Kidney (tissue), 13 donors: Measurements from ENCODE around the gene MTCL3.

Source experiments
- DNase-seq, 5 donors: peaks; one replicate each; pipeline ENCODE4 v3.0.0-alpha.2; 2013 to 2020
- FAIRE-seq: peaks from 2 replicates; lab custom pipeline; 2012; peaks lifted over from hg19 to GRCh38; lab: Jason Lieb, UNC
- H3K27ac ChIP-seq, 2 donors: one replicate each; pipeline ENCODE4 v1.7.0; 2013; ENCODE audit warnings: low read depth in 2 of 2, low read length in 2 of 2, inconsistent platforms in 1 of 2
- H3K27me3 ChIP-seq: one replicate; pipeline ENCODE4 v1.7.1; 2013; ENCODE audit warnings: low read length, inconsistent platforms; ENCODE audit not compliant: control insufficient read depth, insufficient read depth
- H3K36me3 ChIP-seq, 3 donors: one replicate each; pipeline versions ENCODE4 v1.7.0 to v1.7.1; 2013; ENCODE audit warnings: low read length in 3 of 3, control low read depth in 1 of 3, inconsistent platforms in 1 of 3; ENCODE audit not compliant: insufficient read depth in 3 of 3, control insufficient read depth in 2 of 3
- H3K4me1 ChIP-seq, 3 donors: one replicate each; pipeline versions ENCODE4 v1.7.0 to v1.7.1; 2013; ENCODE audit warnings: low read length in 3 of 3, inconsistent platforms in 1 of 3, low read depth in 1 of 3; ENCODE audit not compliant: control insufficient read depth in 2 of 3, insufficient read depth in 2 of 3
- H3K4me3 ChIP-seq, 3 donors: one replicate each; pipeline versions ENCODE4 v1.7.0 to v1.8.1; 2013; ENCODE audit warnings: low read length in 3 of 3, control low read depth in 1 of 3, inconsistent platforms in 1 of 3
- H3K9ac ChIP-seq, 3 donors: one replicate each; pipeline versions ENCODE4 v1.7.0 to v1.7.1; 2013; ENCODE audit warnings: low read length in 3 of 3, control low read depth in 1 of 3, inconsistent platforms in 1 of 3
- H3K9me3 ChIP-seq, 3 donors: one replicate each; pipeline versions ENCODE4 v1.7.0 to v1.7.1; 2013; ENCODE audit warnings: low read length in 3 of 3, control low read depth in 1 of 3, inconsistent platforms in 1 of 3; ENCODE audit not compliant: control insufficient read depth in 2 of 3, insufficient read depth in 1 of 3
- intact Hi-C: fragments of 100-400 bp; cut with DNase I; formaldehyde crosslinking; loops from one replicate; pipeline ENCODE4 v1.11.1; 2022
- TF ChIP-seq, protein P1 (sequence below): IDR thresholded peaks from 3 replicates; pipeline ENCODE4 v1.5.1; 2012; ENCODE audit warnings: mild to moderate bottlenecking, moderate library complexity, borderline replicate concordance; ENCODE audit not compliant: insufficient read depth; ENCODE audit errors: extremely low read depth
- donor health status: control.
- donor health status: control.
- donor health status: control.
- donor health status: control.
- donor health status: control.
- donor health status: DM: yes; HTN: yes; CAD: no.
- donor health status: Normal renal cell carcinoma (clear cell type).

Gene MTCL3

DNA sequence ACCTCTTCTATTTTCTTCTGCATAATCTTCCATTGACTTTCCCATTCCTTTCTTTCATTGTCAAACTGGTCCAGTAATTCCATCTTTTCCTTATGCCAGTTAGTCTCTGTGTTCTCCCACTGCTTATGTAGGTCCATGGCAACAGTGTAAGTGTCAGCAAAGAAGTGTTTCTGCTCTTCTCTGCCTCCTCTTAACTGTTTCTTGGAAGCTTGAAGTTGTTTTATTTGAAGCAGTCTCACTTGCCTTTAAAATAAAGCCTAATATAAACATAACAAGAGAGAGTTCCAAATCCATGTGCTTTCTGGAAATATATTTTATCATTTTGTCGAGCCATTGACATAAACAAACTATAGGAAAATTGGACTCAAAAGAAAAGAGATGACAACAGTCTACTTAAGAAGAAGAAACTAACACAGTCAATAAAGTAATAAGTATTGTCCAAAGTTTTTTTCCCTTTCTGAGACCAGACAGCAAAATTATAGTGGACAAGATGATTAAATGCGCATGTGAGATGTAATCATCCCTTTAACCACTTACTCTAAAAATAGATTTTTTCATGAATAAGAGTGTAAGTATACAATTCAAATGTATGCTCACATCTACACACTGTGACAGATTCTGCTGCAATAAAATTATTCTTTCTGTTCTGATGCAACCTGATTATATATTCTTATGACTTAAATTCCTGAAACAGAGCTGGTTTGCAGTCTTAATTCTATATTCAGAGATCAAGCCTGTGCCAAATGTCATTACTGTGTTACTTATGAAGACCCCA lies 65.1 kb downstream of the MTCL3 start:
- H3K4me1 ChIP-seq, result no peaks in the 10 kb centered on the region
- H3K4me3 ChIP-seq, result no peak overlapping the region
- no peak for DNase-seq
- H3K27me3 ChIP-seq, result no peaks in the 10 kb centered on the region
- no peak for FAIRE-seq
- TF ChIP-seq, protein P1, sequence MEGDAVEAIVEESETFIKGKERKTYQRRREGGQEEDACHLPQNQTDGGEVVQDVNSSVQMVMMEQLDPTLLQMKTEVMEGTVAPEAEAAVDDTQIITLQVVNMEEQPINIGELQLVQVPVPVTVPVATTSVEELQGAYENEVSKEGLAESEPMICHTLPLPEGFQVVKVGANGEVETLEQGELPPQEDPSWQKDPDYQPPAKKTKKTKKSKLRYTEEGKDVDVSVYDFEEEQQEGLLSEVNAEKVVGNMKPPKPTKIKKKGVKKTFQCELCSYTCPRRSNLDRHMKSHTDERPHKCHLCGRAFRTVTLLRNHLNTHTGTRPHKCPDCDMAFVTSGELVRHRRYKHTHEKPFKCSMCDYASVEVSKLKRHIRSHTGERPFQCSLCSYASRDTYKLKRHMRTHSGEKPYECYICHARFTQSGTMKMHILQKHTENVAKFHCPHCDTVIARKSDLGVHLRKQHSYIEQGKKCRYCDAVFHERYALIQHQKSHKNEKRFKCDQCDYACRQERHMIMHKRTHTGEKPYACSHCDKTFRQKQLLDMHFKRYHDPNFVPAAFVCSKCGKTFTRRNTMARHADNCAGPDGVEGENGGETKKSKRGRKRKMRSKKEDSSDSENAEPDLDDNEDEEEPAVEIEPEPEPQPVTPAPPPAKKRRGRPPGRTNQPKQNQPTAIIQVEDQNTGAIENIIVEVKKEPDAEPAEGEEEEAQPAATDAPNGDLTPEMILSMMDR, result no peak
- no peaks in the 10 kb centered on the region for H3K36me3 ChIP-seq
- intact Hi-C loops, result no loop called here
- H3K9me3 ChIP-seq, result no peaks in the 10 kb centered on the region
- no peak overlapping the region for H3K9ac ChIP-seq
- H3K27ac ChIP-seq, result no peak overlapping the region

- no peak overlapping the region for H3K27ac ChIP-seq
- intact Hi-C loops, result no loop called here
- H3K9me3 ChIP-seq, result no peaks in the 10 kb centered on the region
- DNase-seq (no peak), FAIRE-seq (no peak)
- H3K27me3 ChIP-seq, result no peaks in the 10 kb centered on the region
- H3K9ac ChIP-seq, result no peak overlapping the region
- TF ChIP-seq, protein P1, result no peak
- no peak overlapping the region for H3K4me3 ChIP-seq
- H3K4me1 ChIP-seq, result no peaks in the 10 kb centered on the region
- no peaks in the 10 kb centered on the region for H3K36me3 ChIP-seq
Observed at GRCh38 chr6:127452803-127453202, 66.3 kb downstream of the MTCL3 start.

- Histone ChIP-seq H3K9ac (no peak overlapping the region), H3K4me3 (no peak overlapping the region), H3K9me3 (no peaks in the 10 kb centered on the region), H3K27ac (no peak overlapping the region), H3K27me3 (no peaks in the 10 kb centered on the region), H3K4me1 (no peaks in the 10 kb centered on the region), H3K36me3 (no peaks in the 10 kb centered on the region)
- TF ChIP-seq, protein P1, result no peak
- FAIRE-seq, result no peak
- no peak for DNase-seq
- intact Hi-C loops, result no loop called here
Observed at GRCh38 chr6:127451388-127451787, 67.7 kb downstream of the MTCL3 start.
